Measurements from ENCODE around the gene TNPO1. TPM values are rescaled to one million over a fixed set of nuclear protein-coding genes. Genes with fewer than 3 reads are reported as not detected.

The TNPO1 gene
- total and polyA plus RNA-seq, 9 of the 15 experiments (the other 6 are each of a cell fraction or from before 2014, with no cell fraction given), result 20.8 to 176 (median 97.9) TPM

GRCh38 chr5:72955143-72955767 is 138.8 kb downstream of the TNPO1 start (continued):
- TF ChIP-seq, protein P1, sequence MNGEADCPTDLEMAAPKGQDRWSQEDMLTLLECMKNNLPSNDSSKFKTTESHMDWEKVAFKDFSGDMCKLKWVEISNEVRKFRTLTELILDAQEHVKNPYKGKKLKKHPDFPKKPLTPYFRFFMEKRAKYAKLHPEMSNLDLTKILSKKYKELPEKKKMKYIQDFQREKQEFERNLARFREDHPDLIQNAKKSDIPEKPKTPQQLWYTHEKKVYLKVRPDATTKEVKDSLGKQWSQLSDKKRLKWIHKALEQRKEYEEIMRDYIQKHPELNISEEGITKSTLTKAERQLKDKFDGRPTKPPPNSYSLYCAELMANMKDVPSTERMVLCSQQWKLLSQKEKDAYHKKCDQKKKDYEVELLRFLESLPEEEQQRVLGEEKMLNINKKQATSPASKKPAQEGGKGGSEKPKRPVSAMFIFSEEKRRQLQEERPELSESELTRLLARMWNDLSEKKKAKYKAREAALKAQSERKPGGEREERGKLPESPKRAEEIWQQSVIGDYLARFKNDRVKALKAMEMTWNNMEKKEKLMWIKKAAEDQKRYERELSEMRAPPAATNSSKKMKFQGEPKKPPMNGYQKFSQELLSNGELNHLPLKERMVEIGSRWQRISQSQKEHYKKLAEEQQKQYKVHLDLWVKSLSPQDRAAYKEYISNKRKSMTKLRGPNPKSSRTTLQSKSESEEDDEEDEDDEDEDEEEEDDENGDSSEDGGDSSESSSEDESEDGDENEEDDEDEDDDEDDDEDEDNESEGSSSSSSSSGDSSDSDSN (IDR thresholded peaks at IDR 0.05; ENCODE audit: borderline replicate concordance in 1 of 2, low read depth in 2 of 2, low read length in 2 of 2), result peak; percentile 28 to 90; a peak in 3 of 4 replicates
- TF ChIP-seq CHD2 (IDR thresholded peaks at IDR 0.05; ENCODE audit: low read depth, low read length) (peak; percentile 83; the same call in 1 of the 2 replicates), CXXC5 (CRISPR knock-in tag; IDR thresholded peaks at IDR 0.05) (peak; percentile 7), ELF4 (CRISPR knock-in tag; IDR thresholded peaks at IDR 0.05) (no peak), YBX1 (IDR thresholded peaks at IDR 0.05) (no peak), ATF3 (IDR thresholded peaks at IDR 0.05) (no peak), ATF3 (CRISPR knock-in tag; conservative IDR thresholded peaks at IDR 0.05) (0 out of 2 replicates have a peak, but pooled peaks have one; percentile 63), SIN3B (IDR thresholded peaks at IDR 0.05; ENCODE audit: low read depth) (no peak), CHD4 (IDR thresholded peaks at IDR 0.05; ENCODE audit: insufficient read depth, insufficient replicate concordance, low read depth, low read length, poor library complexity, severe bottlenecking) (no peak), TRIM25 (IDR thresholded peaks at IDR 0.05; ENCODE audit: borderline replicate concordance) (no peak), ZBTB43 (CRISPR knock-in tag; IDR thresholded peaks at IDR 0.05) (no peak), PRMT5 (CRISPR knock-in tag; IDR thresholded peaks at IDR 0.05) (no peak), FUS (optimal IDR thresholded peaks at IDR 0.05; ENCODE audit: low read depth, low read length) (no peak), SREBF2 (CRISPR knock-in tag; IDR thresholded peaks at IDR 0.05) (no peak), THRAP3 (IDR thresholded peaks at IDR 0.05; ENCODE audit: borderline replicate concordance) (0 out of 2 replicates have a peak, but pooled peaks have one; percentile 27), TAF9B (IDR thresholded peaks at IDR 0.05; ENCODE audit: partially characterized antibody) (peak; percentile 54), LARP7 (IDR thresholded peaks at IDR 0.05) (no peak), SPI1 (IDR thresholded peaks at IDR 0.05; ENCODE audit: borderline replicate concordance, low read depth, low read length) (no peak), ZNF311 (CRISPR knock-in tag; IDR thresholded peaks at IDR 0.05) (no peak), L3MBTL2 (IDR thresholded peaks at IDR 0.05) (peak; percentile 71; the same call in 1 of the 2 replicates)
- TF ChIP-seq, protein P2, sequence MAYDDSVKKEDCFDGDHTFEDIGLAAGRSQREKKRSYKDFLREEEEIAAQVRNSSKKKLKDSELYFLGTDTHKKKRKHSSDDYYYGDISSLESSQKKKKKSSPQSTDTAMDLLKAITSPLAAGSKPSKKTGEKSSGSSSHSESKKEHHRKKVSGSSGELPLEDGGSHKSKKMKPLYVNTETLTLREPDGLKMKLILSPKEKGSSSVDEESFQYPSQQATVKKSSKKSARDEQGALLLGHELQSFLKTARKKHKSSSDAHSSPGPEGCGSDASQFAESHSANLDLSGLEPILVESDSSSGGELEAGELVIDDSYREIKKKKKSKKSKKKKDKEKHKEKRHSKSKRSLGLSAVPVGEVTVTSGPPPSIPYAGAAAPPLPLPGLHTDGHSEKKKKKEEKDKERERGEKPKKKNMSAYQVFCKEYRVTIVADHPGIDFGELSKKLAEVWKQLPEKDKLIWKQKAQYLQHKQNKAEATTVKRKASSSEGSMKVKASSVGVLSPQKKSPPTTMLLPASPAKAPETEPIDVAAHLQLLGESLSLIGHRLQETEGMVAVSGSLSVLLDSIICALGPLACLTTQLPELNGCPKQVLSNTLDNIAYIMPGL (CRISPR knock-in tag; IDR thresholded peaks at IDR 0.05), result peak; percentile 69; the same call in 1 of the 2 replicates
